ENCODE measurements around the gene FRAT2.

FRAT2 gene

GRCh38 chr10:97367126-97367649, 32.7 kb upstream of the FRAT2 start:
- TF ChIP-seq, protein P1, sequence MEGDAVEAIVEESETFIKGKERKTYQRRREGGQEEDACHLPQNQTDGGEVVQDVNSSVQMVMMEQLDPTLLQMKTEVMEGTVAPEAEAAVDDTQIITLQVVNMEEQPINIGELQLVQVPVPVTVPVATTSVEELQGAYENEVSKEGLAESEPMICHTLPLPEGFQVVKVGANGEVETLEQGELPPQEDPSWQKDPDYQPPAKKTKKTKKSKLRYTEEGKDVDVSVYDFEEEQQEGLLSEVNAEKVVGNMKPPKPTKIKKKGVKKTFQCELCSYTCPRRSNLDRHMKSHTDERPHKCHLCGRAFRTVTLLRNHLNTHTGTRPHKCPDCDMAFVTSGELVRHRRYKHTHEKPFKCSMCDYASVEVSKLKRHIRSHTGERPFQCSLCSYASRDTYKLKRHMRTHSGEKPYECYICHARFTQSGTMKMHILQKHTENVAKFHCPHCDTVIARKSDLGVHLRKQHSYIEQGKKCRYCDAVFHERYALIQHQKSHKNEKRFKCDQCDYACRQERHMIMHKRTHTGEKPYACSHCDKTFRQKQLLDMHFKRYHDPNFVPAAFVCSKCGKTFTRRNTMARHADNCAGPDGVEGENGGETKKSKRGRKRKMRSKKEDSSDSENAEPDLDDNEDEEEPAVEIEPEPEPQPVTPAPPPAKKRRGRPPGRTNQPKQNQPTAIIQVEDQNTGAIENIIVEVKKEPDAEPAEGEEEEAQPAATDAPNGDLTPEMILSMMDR (IDR thresholded peaks at IDR 0.05; ENCODE audit: low read depth, low read length) = no peak
- H3K36me3 ChIP-seq = peaks cover 44% of the 10 kb centered on the region

DNA sequence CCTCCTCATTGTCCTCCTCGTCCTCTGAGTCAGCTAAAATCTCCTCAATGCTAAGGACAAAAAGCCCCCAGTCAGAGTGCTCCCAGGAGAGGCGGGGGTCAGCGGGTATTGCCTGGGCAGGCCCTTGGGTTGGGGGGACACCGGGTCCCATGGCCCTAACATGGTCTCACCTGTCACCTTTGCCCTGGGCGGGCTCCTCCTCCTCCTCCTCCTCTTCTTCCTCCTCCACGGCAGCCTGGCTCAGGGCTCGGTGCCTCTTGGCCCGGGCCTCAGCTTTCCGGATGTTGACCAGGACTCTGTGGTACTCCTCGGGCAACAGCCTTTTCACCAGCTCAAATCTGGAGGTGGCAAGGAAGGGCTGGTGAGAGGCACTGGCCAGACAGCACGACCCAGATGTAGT, 32.0 kb upstream of the FRAT2 start:
- no peaks in the 10 kb centered on the region for H3K4me1 ChIP-seq
- TF ChIP-seq, protein P1 (IDR thresholded peaks at IDR 0.05; ENCODE audit: low read depth, low read length) = no peak
- no peak for DNase-seq
- peaks cover 38% of the 10 kb centered on the region for H3K36me3 ChIP-seq
- no peaks in the 10 kb centered on the region for H3K27me3 ChIP-seq
- H3K4me3 ChIP-seq (ENCODE audit: low read depth, low read length) = no peak overlapping the region
- H3K9me3 ChIP-seq = no peaks in the 10 kb centered on the region

More at GRCh38 chr10:97367126-97367649, 32.7 kb upstream of the FRAT2 start:
- no peaks in the 10 kb centered on the region for H3K9me3 ChIP-seq
- no peaks in the 10 kb centered on the region for H3K4me1 ChIP-seq
- DNase-seq = no peak
- H3K27me3 ChIP-seq = no peaks in the 10 kb centered on the region
- H3K4me3 ChIP-seq (ENCODE audit: low read depth, low read length) = no peak overlapping the region

GRCh38 chr10:97365761-97366351, 31.3 kb upstream of the FRAT2 start:
- H3K4me3 ChIP-seq (ENCODE audit: low read depth, low read length) = no peak overlapping the region
- no peak for DNase-seq
- H3K9me3 ChIP-seq = no peaks in the 10 kb centered on the region
- TF ChIP-seq, protein P1 (IDR thresholded peaks at IDR 0.05; ENCODE audit: low read depth, low read length) = no peak
- peaks cover 30% of the 10 kb centered on the region for H3K36me3 ChIP-seq
- H3K27me3 ChIP-seq = no peaks in the 10 kb centered on the region
- H3K4me1 ChIP-seq = no peaks in the 10 kb centered on the region

GRCh38 chr10:97363071-97363470, 28.5 kb upstream of the FRAT2 start:
- H3K36me3 ChIP-seq = peaks cover 23% of the 10 kb centered on the region
- no peak for DNase-seq
- TF ChIP-seq, protein P1 (IDR thresholded peaks at IDR 0.05; ENCODE audit: low read depth, low read length) = no peak
- H3K4me3 ChIP-seq (ENCODE audit: low read depth, low read length) = no peak overlapping the region
- H3K27me3 ChIP-seq = no peaks in the 10 kb centered on the region
- H3K4me1 ChIP-seq = no peaks in the 10 kb centered on the region
- H3K9me3 ChIP-seq = no peaks in the 10 kb centered on the region

DNA sequence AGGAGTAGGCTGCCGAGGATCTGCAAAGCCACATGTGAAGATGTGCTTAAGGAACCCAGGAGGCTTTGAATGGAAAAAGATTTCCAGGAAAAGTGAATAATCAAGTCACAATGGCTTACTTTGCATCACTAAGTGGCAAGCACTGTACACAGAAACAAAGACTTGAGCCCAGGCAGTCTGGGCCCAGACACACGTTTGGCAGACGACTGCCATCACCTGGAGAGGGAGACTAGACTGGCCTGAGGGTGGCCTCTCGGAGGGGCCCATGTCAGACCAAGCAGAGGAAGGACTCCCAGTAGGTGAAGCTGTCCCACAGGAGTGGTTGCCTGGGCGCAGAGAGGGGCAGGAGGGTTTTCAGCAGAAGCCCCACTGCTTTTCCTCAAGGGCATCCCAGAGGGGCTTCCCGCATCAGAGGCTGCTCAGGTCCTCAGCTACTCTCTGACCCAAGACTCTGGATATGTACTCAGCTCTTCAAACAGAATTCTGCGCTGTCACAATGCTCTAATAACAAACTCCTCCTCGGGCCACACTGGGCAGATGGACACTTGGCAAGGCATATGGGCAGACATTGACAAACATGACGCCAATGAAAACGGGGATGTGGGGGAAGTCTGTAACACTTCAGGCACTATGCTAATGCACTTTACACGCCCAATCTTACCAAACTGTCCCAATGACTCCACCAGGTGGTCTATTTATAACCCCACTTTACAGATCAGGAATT, 27.9 kb upstream of the FRAT2 start:
- Histone ChIP-seq H3K36me3 (peaks cover 23% of the 10 kb centered on the region), H3K4me3 (ENCODE audit: low read depth, low read length) (no peak overlapping the region), H3K27me3 (no peaks in the 10 kb centered on the region), H3K4me1 (no peaks in the 10 kb centered on the region), H3K9me3 (no peaks in the 10 kb centered on the region)
- TF ChIP-seq, protein P1 (IDR thresholded peaks at IDR 0.05; ENCODE audit: low read depth, low read length) = no peak
- no peak for DNase-seq

GRCh38 chr10:97361537-97361901, 27.0 kb upstream of the FRAT2 start:
- no peaks in the 10 kb centered on the region for H3K27me3 ChIP-seq
- DNase-seq = no peak
- no peak overlapping the region for H3K4me3 ChIP-seq (ENCODE audit: low read depth, low read length)
- no peaks in the 10 kb centered on the region for H3K9me3 ChIP-seq
- TF ChIP-seq, protein P1 (IDR thresholded peaks at IDR 0.05; ENCODE audit: low read depth, low read length) = no peak
- H3K36me3 ChIP-seq = peaks cover 31% of the 10 kb centered on the region
- H3K4me1 ChIP-seq = no peaks in the 10 kb centered on the region

Measured in BE2C (cell line).